Astrocyte (in vitro differentiated cells and primary cell): ENCODE measurements around the gene LAMA3. TPM values are rescaled to one million over a fixed set of nuclear protein-coding genes. Genes with fewer than 3 reads are reported as not detected.

Source experiments
- DNase-seq: peaks from one replicate; pipeline ENCODE4 v3.0.0-alpha.2; 2010; ENCODE audit warnings: low read depth
- FAIRE-seq: peaks from 2 replicates; lab custom pipeline; 2011; peaks lifted over from hg19 to GRCh38; lab: Jason Lieb, UNC
- H2AFZ ChIP-seq: 2 replicates; pipeline ENCODE4 v1.6.0; 2012; ENCODE audit warnings: low read depth, low read length, inconsistent platforms
- H3K27ac ChIP-seq: 2 replicates; pipeline ENCODE4 v1.5.1; 2011; ENCODE audit warnings: low read depth, low read length, inconsistent platforms
- H3K27me3 ChIP-seq: 2 replicates; pipeline ENCODE4 v1.6.0; 2011; ENCODE audit warnings: low read length, inconsistent platforms; ENCODE audit not compliant: insufficient read depth
- H3K36me3 ChIP-seq: 2 replicates; pipeline ENCODE4 v1.5.1; 2011; ENCODE audit warnings: low read length, inconsistent platforms; ENCODE audit not compliant: insufficient read depth
- H3K4me1 ChIP-seq: 2 replicates; pipeline ENCODE4 v1.5.1; 2011; ENCODE audit warnings: low read length, inconsistent platforms; ENCODE audit not compliant: insufficient read depth
- H3K4me2 ChIP-seq: 2 replicates; pipeline ENCODE4 v1.6.0; 2012; ENCODE audit warnings: low read length, inconsistent platforms
- H3K4me3 ChIP-seq: 2 replicates; pipeline ENCODE4 v1.5.1; 2011; ENCODE audit warnings: low read depth, mild to moderate bottlenecking, low read length, inconsistent platforms; ENCODE audit not compliant: insufficient read depth
- H3K79me2 ChIP-seq: 2 replicates; pipeline ENCODE4 v1.6.0; 2012; ENCODE audit warnings: mild to moderate bottlenecking, low read length, inconsistent platforms; ENCODE audit not compliant: insufficient read depth
- H3K9ac ChIP-seq: 2 replicates; pipeline ENCODE4 v1.6.0; 2012; ENCODE audit warnings: mild to moderate bottlenecking, low read length, inconsistent platforms
- H3K9me3 ChIP-seq: 2 replicates; pipeline ENCODE4 v1.5.1; 2012; ENCODE audit warnings: low read depth, mild to moderate bottlenecking, low read length, inconsistent platforms; ENCODE audit not compliant: insufficient read depth
- H4K20me1 ChIP-seq: 2 replicates; pipeline ENCODE4 v1.6.0; 2012; ENCODE audit warnings: low read length, inconsistent platforms; ENCODE audit not compliant: insufficient read depth
- H3K27ac Mint-ChIP-seq: one replicate; pipeline ENCODE4 v1.8.0; 2021; ENCODE audit warnings: mild to moderate bottlenecking, mixed read lengths; ENCODE audit not compliant: unreplicated experiment
- H3K27me3 Mint-ChIP-seq: one replicate; pipeline ENCODE4 v1.8.0; 2021; ENCODE audit warnings: low read depth, mixed read lengths; ENCODE audit not compliant: unreplicated experiment
- H3K36me3 Mint-ChIP-seq: one replicate; pipeline ENCODE4 v1.8.0; 2021; ENCODE audit warnings: low read depth, mixed read lengths; ENCODE audit not compliant: unreplicated experiment
- H3K4me1 Mint-ChIP-seq: one replicate; pipeline ENCODE4 v1.8.0; 2021; ENCODE audit warnings: low read depth, mixed read lengths; ENCODE audit not compliant: unreplicated experiment
- H3K4me3 Mint-ChIP-seq: one replicate; pipeline ENCODE4 v1.8.0; 2021; ENCODE audit warnings: mild to moderate bottlenecking, moderate library complexity, mixed read lengths; ENCODE audit not compliant: unreplicated experiment
- H3K9me3 Mint-ChIP-seq: one replicate; pipeline ENCODE4 v1.8.0; 2021; ENCODE audit warnings: mild to moderate bottlenecking, mixed read lengths; ENCODE audit not compliant: unreplicated experiment
- CTCF ChIP-seq: IDR thresholded peaks from 2 replicates; pipeline ENCODE4 v1.5.1; 2011; ENCODE audit warnings: low read depth, mild to moderate bottlenecking, inconsistent platforms, low read length, moderate library complexity; ENCODE audit not compliant: insufficient read depth
- EZH2 ChIP-seq: IDR thresholded peaks from 2 replicates; pipeline ENCODE4 v1.6.1; 2012; ENCODE audit warnings: mild to moderate bottlenecking, low read length, inconsistent platforms; ENCODE audit not compliant: insufficient read depth
- total RNA-seq: library from RNA; stranded (reverse); gene quantifications from 2 replicates; pipeline ENCODE4 v1.2.1, GENCODE V29; 2021

LAMA3 gene
- total RNA-seq, 1 donor from 2014 or later: 0.86 TPM

DNA sequence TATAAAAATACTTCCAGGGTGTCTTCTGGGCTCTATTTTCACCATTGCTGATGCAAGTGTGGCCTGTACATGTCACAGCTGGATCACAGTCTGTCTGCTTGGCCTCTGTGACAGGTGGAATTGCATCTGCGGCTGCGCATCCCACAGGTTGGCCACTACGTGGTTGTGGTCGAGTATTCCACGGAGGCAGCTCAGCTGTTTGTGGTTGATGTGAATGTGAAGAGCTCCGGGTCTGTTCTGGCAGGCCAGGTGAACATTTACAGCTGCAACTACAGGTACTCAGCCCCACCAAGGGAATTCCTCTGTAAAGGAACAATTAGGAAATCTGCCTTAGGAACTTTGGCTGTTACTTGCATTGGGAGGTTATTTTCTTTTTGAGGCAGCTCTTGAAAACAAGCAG is 144.5 kb downstream of the LAMA3 start:
- no peak overlapping the region for H3K27ac ChIP-seq
- H3K4me2 ChIP-seq: no peak overlapping the region
- no peaks in the 10 kb centered on the region for H3K79me2 ChIP-seq
- Mint-ChIP-seq H3K27ac (no peak overlapping the region), H3K27me3 (peaks cover 1% of the 10 kb centered on the region), H3K36me3 (no peaks in the 10 kb centered on the region), H3K4me3 (no peak overlapping the region), H3K9me3 (no peaks in the 10 kb centered on the region), H3K4me1 (peaks cover 6% of the 10 kb centered on the region)
- no peak overlapping the region for H3K4me3 ChIP-seq
- no peaks in the 10 kb centered on the region for H3K27me3 ChIP-seq
- no peaks in the 10 kb centered on the region for H4K20me1 ChIP-seq
- H3K9ac ChIP-seq: no peak overlapping the region
- no peak for DNase-seq
- no peak for FAIRE-seq
- no peaks in the 10 kb centered on the region for H3K36me3 ChIP-seq
- TF ChIP-seq EZH2 (no peak), CTCF (no peak)
- no peaks in the 10 kb centered on the region for H3K9me3 ChIP-seq
- no peak overlapping the region for H2AFZ ChIP-seq
- peaks cover 10% of the 10 kb centered on the region for H3K4me1 ChIP-seq

GRCh38 chr18:23835091-23835490 is 145.8 kb downstream of the LAMA3 start:
- H3K79me2 ChIP-seq: no peaks in the 10 kb centered on the region
- Mint-ChIP-seq H3K4me1 (peaks cover 10% of the 10 kb centered on the region), H3K36me3 (no peaks in the 10 kb centered on the region), H3K27me3 (peaks cover 1% of the 10 kb centered on the region), H3K4me3 (no peak overlapping the region), H3K9me3 (no peaks in the 10 kb centered on the region), H3K27ac (no peak overlapping the region)
- no peaks in the 10 kb centered on the region for H3K36me3 ChIP-seq
- TF ChIP-seq EZH2 (no peak), CTCF (no peak)
- no peak for FAIRE-seq
- no peak for DNase-seq
- H3K4me2 ChIP-seq: no peak overlapping the region
- H3K4me1 ChIP-seq: peaks cover 16% of the 10 kb centered on the region
- no peaks in the 10 kb centered on the region for H4K20me1 ChIP-seq
- no peak overlapping the region for H3K27ac ChIP-seq
- H2AFZ ChIP-seq: no peak overlapping the region
- no peak overlapping the region for H3K4me3 ChIP-seq
- no peak overlapping the region for H3K9ac ChIP-seq
- H3K27me3 ChIP-seq: no peaks in the 10 kb centered on the region
- no peaks in the 10 kb centered on the region for H3K9me3 ChIP-seq

DNA sequence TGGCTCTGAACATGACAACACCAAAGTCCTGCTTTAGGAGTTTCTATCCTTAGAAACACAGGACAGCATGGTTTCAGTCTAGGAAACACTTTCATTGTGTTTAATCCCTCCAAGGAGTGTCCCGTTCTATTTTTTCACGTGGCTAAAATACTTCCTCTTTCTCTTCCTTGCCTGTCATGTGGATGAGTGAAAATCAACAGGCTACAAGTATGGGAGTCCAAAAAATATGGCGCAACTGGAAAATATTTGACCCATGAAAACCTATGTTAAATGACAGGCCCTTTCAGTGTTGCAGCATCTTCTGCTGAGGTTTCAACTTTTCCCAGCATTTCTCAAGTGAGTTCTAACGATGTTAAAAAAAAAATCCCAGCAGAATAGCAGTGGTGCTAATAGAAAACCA is 146.3 kb downstream of the LAMA3 start:
- H3K4me3 ChIP-seq: no peak overlapping the region
- no peak overlapping the region for H3K27ac Mint-ChIP-seq
- peaks cover 10% of the 10 kb centered on the region for H3K4me1 Mint-ChIP-seq
- peaks cover 16% of the 10 kb centered on the region for H3K4me1 ChIP-seq
- H3K4me2 ChIP-seq: no peak overlapping the region
- no peak overlapping the region for H3K27ac ChIP-seq
- DNase-seq (no peak), FAIRE-seq (no peak)
- no peaks in the 10 kb centered on the region for H3K27me3 ChIP-seq
- no peak for TF ChIP-seq CTCF
- no peak for TF ChIP-seq EZH2
- no peak overlapping the region for H3K4me3 Mint-ChIP-seq
- no peaks in the 10 kb centered on the region for H3K9me3 Mint-ChIP-seq
- H2AFZ ChIP-seq: no peak overlapping the region
- no peaks in the 10 kb centered on the region for H3K79me2 ChIP-seq
- no peaks in the 10 kb centered on the region for H3K9me3 ChIP-seq
- H4K20me1 ChIP-seq: no peaks in the 10 kb centered on the region
- no peak overlapping the region for H3K9ac ChIP-seq
- H3K36me3 ChIP-seq: no peaks in the 10 kb centered on the region
- peaks cover 1% of the 10 kb centered on the region for H3K27me3 Mint-ChIP-seq
- H3K36me3 Mint-ChIP-seq: no peaks in the 10 kb centered on the region
